SU-DHL-6 (cell line): Measurements from ENCODE around the gene CHST2.

Source experiments
- H2AFZ ChIP-seq: fragments of 200-600 bp; sonication (generic); 2 replicates; pipeline ENCODE4 v1.6.1; 2014; ENCODE audit warnings: low read depth, mild to moderate bottlenecking, moderate library complexity, mixed read lengths, antibody characterized with exemption, low read length; ENCODE audit not compliant: severe bottlenecking
- H3F3A ChIP-seq: fragments of 200-600 bp; shearing (Covaris generic); 2 replicates; pipeline ENCODE4 v1.6.0; 2016; ENCODE audit warnings: antibody characterized with exemption, mild to moderate bottlenecking; ENCODE audit not compliant: insufficient read depth
- H3K27ac ChIP-seq: fragments of 200-600 bp; sonication (generic); 2 replicates; pipeline ENCODE4 v1.5.1; 2016; ENCODE audit warnings: low read depth, mild to moderate bottlenecking, low read length, moderate library complexity, mixed read lengths
- H3K27me3 ChIP-seq: fragments of 200-600 bp; sonication (generic), shearing (Covaris generic); 2 replicates; pipeline ENCODE4 v1.6.0; 2014; ENCODE audit warnings: mild to moderate bottlenecking, low read length
- H3K36me3 ChIP-seq: fragments of 200-600 bp; sonication (generic); 2 replicates; pipeline ENCODE4 v1.6.1; 2014; ENCODE audit warnings: mild to moderate bottlenecking, low read length, mixed read lengths
- H3K4me2 ChIP-seq: fragments of 300-600, 200-600 bp; shearing (Covaris generic), sonication (generic); 2 replicates; pipeline ENCODE4 v1.6.0; 2014; ENCODE audit warnings: low read length, low read depth, mild to moderate bottlenecking; ENCODE audit not compliant: poor library complexity, severe bottlenecking
- H3K4me3 ChIP-seq: fragments of 200-600 bp; sonication (generic); 2 replicates; pipeline ENCODE4 v1.5.1; 2014; ENCODE audit warnings: antibody characterized with exemption, low read length, mild to moderate bottlenecking, mixed read lengths; ENCODE audit not compliant: insufficient read depth, poor library complexity, severe bottlenecking
- H3K79me2 ChIP-seq: fragments of 200-600 bp; sonication (generic); 2 replicates; pipeline ENCODE4 v1.6.1; 2014; ENCODE audit warnings: mild to moderate bottlenecking, low read length, moderate library complexity; ENCODE audit not compliant: insufficient read depth
- H3K9ac ChIP-seq: fragments of 200-600 bp; sonication (generic); 2 replicates; pipeline ENCODE4 v1.7.0; 2014; ENCODE audit warnings: mild to moderate bottlenecking, low read length
- H3K9me2 ChIP-seq: fragments of 200-600 bp; sonication (generic); replicated peaks from 2 replicates; pipeline ENCODE4 v1.6.1; 2014; ENCODE audit warnings: low read length; ENCODE audit not compliant: insufficient read depth
- H3K9me3 ChIP-seq: fragments of 200-600 bp; sonication (generic); 2 replicates; pipeline ENCODE4 v1.6.1; 2014; ENCODE audit warnings: low read length, mixed read lengths; ENCODE audit not compliant: insufficient read depth
- H4K20me1 ChIP-seq: fragments of 200-600 bp; sonication (generic); 2 replicates; pipeline ENCODE4 v1.6.1; 2014; ENCODE audit warnings: low read depth, mild to moderate bottlenecking, antibody characterized with exemption, low read length, moderate library complexity, mixed read lengths
- CTCF ChIP-seq: fragments of 200-600 bp; sonication (generic); IDR thresholded peaks from one replicate; pipeline ENCODE4 v1.5.1; 2017; ENCODE audit warnings: antibody characterized with exemption, mild to moderate bottlenecking, low read length, moderate library complexity; ENCODE audit not compliant: insufficient read depth, poor library complexity, severe bottlenecking
- EZH2phosphoT487 ChIP-seq: fragments of 200-600 bp; sonication (generic), shearing (Covaris generic); conservative IDR thresholded peaks from 2 replicates; pipeline ENCODE4 v1.6.1; 2018; ENCODE audit warnings: mild to moderate bottlenecking, antibody characterized with exemption, low read length, moderate library complexity, mixed read lengths

CHST2 gene

GRCh38 chr3:143151004-143151731 lies 31.6 kb downstream of the CHST2 start:
- Histone ChIP-seq H3K9ac (no peak overlapping the region), H3K79me2 (no peaks in the 10 kb centered on the region), H3K4me3 (no peak overlapping the region), H4K20me1 (no peaks in the 10 kb centered on the region), H3K9me2 (no peaks in the 10 kb centered on the region), H3K9me3 (no peaks in the 10 kb centered on the region), H2AFZ (no peak overlapping the region), H3K27me3 (no peaks in the 10 kb centered on the region), H3K4me2 (no peak overlapping the region), H3K36me3 (no peaks in the 10 kb centered on the region), H3F3A (no peaks in the 10 kb centered on the region), H3K27ac (no peak overlapping the region)
- TF ChIP-seq EZH2phosphoT487 (no peak), CTCF (no peak)

- no peaks in the 10 kb centered on the region for H3K79me2 ChIP-seq
Measured at GRCh38 chr3:143152043-143152442, 32.5 kb downstream of the CHST2 start.

GRCh38 chr3:143155756-143156155 lies 36.2 kb downstream of the CHST2 start:
- H3K9me2 ChIP-seq, result no peaks in the 10 kb centered on the region
- H3F3A ChIP-seq, result no peaks in the 10 kb centered on the region
- no peak overlapping the region for H3K4me3 ChIP-seq
- no peak overlapping the region for H2AFZ ChIP-seq
- H3K36me3 ChIP-seq, result no peaks in the 10 kb centered on the region
- H3K9ac ChIP-seq, result no peak overlapping the region
- H3K9me3 ChIP-seq, result no peaks in the 10 kb centered on the region
- H4K20me1 ChIP-seq, result no peaks in the 10 kb centered on the region
- no peak overlapping the region for H3K27ac ChIP-seq
- H3K4me2 ChIP-seq, result no peak overlapping the region
- H3K27me3 ChIP-seq, result no peaks in the 10 kb centered on the region
- H3K79me2 ChIP-seq, result no peaks in the 10 kb centered on the region
- TF ChIP-seq CTCF (no peak), EZH2phosphoT487 (no peak)

More at GRCh38 chr3:143152043-143152442, 32.5 kb downstream of the CHST2 start:
- H3K27me3 ChIP-seq, result no peaks in the 10 kb centered on the region
- H2AFZ ChIP-seq, result no peak overlapping the region
- no peak overlapping the region for H3K4me2 ChIP-seq
- H3K36me3 ChIP-seq, result no peaks in the 10 kb centered on the region
- H3K9ac ChIP-seq, result no peak overlapping the region
- H3K27ac ChIP-seq, result no peak overlapping the region
- H3F3A ChIP-seq, result no peaks in the 10 kb centered on the region
- H3K9me2 ChIP-seq, result no peaks in the 10 kb centered on the region
- TF ChIP-seq CTCF (no peak), EZH2phosphoT487 (no peak)
- H3K4me3 ChIP-seq, result no peak overlapping the region
- no peaks in the 10 kb centered on the region for H4K20me1 ChIP-seq
- H3K9me3 ChIP-seq, result no peaks in the 10 kb centered on the region
